ENCODE data around the gene ARID2.

DNA sequence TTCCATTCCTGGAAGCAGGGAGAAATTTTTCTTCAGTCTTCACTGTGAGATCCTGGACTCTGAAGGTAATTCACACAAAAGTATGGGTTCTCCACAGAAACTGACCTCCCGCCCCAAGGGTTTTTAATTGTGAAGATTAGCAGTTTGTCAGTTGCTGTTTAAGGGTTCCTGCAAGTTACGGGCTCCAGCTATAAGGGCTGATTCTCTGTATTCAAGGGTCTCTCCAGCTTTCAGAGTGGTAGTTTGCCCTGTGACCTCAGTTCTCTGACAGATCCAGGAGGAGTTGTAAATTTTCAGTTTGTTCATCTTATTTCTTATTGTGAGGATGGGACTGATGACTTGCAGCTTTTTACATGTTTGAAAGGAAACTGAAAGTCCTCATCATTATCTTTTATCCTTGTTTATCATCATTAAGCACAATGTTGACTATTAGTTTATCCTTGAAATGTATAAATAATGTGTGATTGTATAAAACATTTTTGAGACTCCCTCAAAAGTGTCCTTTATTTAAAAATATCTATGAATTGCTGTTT lies 149.9 kb downstream of the ARID2 start:
- no peak for TF ChIP-seq ZNF746 (CRISPR knock-in tag; IDR thresholded peaks at IDR 0.05)
- TF ChIP-seq FOXK2 (IDR thresholded peaks at IDR 0.05) = no peak
- TF ChIP-seq, protein P1, sequence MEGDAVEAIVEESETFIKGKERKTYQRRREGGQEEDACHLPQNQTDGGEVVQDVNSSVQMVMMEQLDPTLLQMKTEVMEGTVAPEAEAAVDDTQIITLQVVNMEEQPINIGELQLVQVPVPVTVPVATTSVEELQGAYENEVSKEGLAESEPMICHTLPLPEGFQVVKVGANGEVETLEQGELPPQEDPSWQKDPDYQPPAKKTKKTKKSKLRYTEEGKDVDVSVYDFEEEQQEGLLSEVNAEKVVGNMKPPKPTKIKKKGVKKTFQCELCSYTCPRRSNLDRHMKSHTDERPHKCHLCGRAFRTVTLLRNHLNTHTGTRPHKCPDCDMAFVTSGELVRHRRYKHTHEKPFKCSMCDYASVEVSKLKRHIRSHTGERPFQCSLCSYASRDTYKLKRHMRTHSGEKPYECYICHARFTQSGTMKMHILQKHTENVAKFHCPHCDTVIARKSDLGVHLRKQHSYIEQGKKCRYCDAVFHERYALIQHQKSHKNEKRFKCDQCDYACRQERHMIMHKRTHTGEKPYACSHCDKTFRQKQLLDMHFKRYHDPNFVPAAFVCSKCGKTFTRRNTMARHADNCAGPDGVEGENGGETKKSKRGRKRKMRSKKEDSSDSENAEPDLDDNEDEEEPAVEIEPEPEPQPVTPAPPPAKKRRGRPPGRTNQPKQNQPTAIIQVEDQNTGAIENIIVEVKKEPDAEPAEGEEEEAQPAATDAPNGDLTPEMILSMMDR (CRISPR knock-in tag; IDR thresholded peaks at IDR 0.05) = no peak
- TF ChIP-seq, protein P2, sequence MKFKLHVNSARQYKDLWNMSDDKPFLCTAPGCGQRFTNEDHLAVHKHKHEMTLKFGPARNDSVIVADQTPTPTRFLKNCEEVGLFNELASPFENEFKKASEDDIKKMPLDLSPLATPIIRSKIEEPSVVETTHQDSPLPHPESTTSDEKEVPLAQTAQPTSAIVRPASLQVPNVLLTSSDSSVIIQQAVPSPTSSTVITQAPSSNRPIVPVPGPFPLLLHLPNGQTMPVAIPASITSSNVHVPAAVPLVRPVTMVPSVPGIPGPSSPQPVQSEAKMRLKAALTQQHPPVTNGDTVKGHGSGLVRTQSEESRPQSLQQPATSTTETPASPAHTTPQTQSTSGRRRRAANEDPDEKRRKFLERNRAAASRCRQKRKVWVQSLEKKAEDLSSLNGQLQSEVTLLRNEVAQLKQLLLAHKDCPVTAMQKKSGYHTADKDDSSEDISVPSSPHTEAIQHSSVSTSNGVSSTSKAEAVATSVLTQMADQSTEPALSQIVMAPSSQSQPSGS (CRISPR knock-in tag; IDR thresholded peaks at IDR 0.05) = no peak

All from HepG2 (cell line).